H9 (cell line): Measurements from ENCODE around the gene FIGNL2. TPM values are rescaled to one million over a fixed set of nuclear protein-coding genes. Genes with fewer than 3 reads are reported as not detected.
A peak's percentile ranks its signal among the peaks of the same experiment; 100 is the strongest.

ENCODE experiments used
- DNase-seq: peaks from one replicate; pipeline ENCODE4 v3.0.0-alpha.2; 2017
- H2AFZ ChIP-seq: one replicate; pipeline ENCODE4 v1.6.1; 2013; ENCODE audit warnings: mild to moderate bottlenecking, low read length, control low read depth, moderate library complexity
- H2AK5ac ChIP-seq: 2 replicates; pipeline ENCODE4 v1.6.1; 2013; ENCODE audit warnings: low read length, control low read depth, mixed read lengths; ENCODE audit not compliant: insufficient read length
- H2BK120ac ChIP-seq: one replicate; pipeline ENCODE4 v1.6.1; 2013; ENCODE audit warnings: low read depth, mild to moderate bottlenecking, low read length, control low read depth, inconsistent platforms; ENCODE audit not compliant: poor library complexity, severe bottlenecking
- H2BK12ac ChIP-seq: 2 replicates; pipeline ENCODE4 v1.6.1; 2013; ENCODE audit warnings: low read length, control low read depth, mixed read lengths, low read depth; ENCODE audit not compliant: insufficient read length
- H2BK15ac ChIP-seq: 2 replicates; pipeline ENCODE4 v1.6.1; 2013; ENCODE audit warnings: low read depth, low read length, control low read depth
- H2BK20ac ChIP-seq: one replicate; pipeline ENCODE4 v1.6.1; 2013; ENCODE audit warnings: low read depth, mild to moderate bottlenecking, low read length, control low read depth, inconsistent platforms; ENCODE audit not compliant: poor library complexity, severe bottlenecking
- H2BK5ac ChIP-seq: 2 replicates; pipeline ENCODE4 v1.6.1; 2013; ENCODE audit warnings: low read length, control low read depth, mixed read lengths; ENCODE audit not compliant: insufficient read length
- H3K14ac ChIP-seq: 2 replicates; pipeline ENCODE4 v1.6.1; 2013; ENCODE audit warnings: low read length, control low read depth; ENCODE audit not compliant: insufficient read depth
- H3K18ac ChIP-seq: 2 replicates; pipeline ENCODE4 v1.6.1; 2013; ENCODE audit warnings: low read depth, mild to moderate bottlenecking, mixed read lengths, low read length, control low read depth; ENCODE audit not compliant: insufficient read length
- H3K23ac ChIP-seq: 2 replicates; pipeline ENCODE4 v1.6.1; 2013; ENCODE audit warnings: low read length, control low read depth, mixed read lengths, low read depth; ENCODE audit not compliant: insufficient read length
- H3K23me2 ChIP-seq: 2 replicates; pipeline ENCODE4 v1.6.1; 2013; ENCODE audit warnings: low read depth, mild to moderate bottlenecking, mixed read lengths, low read length, control low read depth; ENCODE audit not compliant: insufficient read length, poor library complexity, severe bottlenecking
- H3K27ac ChIP-seq: 2 replicates; pipeline ENCODE4 v1.5.1; 2013; ENCODE audit warnings: low read length, control low read depth, mixed read lengths, low read depth; ENCODE audit not compliant: insufficient read length
- H3K27me3 ChIP-seq: 2 replicates; pipeline ENCODE4 v1.6.1; 2013; ENCODE audit warnings: low read length, control low read depth, inconsistent platforms; ENCODE audit not compliant: insufficient read depth
- H3K4ac ChIP-seq: 2 replicates; pipeline ENCODE4 v1.6.1; 2013; ENCODE audit warnings: low read depth, mild to moderate bottlenecking, control low read depth, inconsistent platforms, low read length, moderate library complexity
- H3K4me1 ChIP-seq: 2 replicates; pipeline ENCODE4 v1.6.1; 2013; ENCODE audit warnings: low read length, control low read depth, inconsistent platforms; ENCODE audit not compliant: insufficient read depth
- H3K4me2 ChIP-seq: 2 replicates; pipeline ENCODE4 v1.6.1; 2013; ENCODE audit warnings: low read length, control low read depth, mixed read lengths; ENCODE audit not compliant: insufficient read length, insufficient read depth
- H3K56ac ChIP-seq: 2 replicates; pipeline ENCODE4 v1.6.1; 2013; ENCODE audit warnings: low read depth, mild to moderate bottlenecking, mixed read lengths, low read length, control low read depth; ENCODE audit not compliant: insufficient read length
- H3K79me1 ChIP-seq: 2 replicates; pipeline ENCODE4 v1.6.1; 2013; ENCODE audit warnings: low read depth, mild to moderate bottlenecking, moderate library complexity, low read length, control low read depth, inconsistent platforms; ENCODE audit not compliant: insufficient read depth, poor library complexity, severe bottlenecking
- H3K79me2 ChIP-seq: 2 replicates; pipeline ENCODE4 v1.6.1; 2013; ENCODE audit warnings: low read length, control low read depth, inconsistent platforms; ENCODE audit not compliant: insufficient read depth
- H3K9ac ChIP-seq: 2 replicates; pipeline ENCODE4 v1.6.1; 2013; ENCODE audit warnings: low read length, control low read depth, mixed read lengths; ENCODE audit not compliant: insufficient read length; ENCODE audit errors: extremely low read depth
- H3K9me3 ChIP-seq: one replicate; pipeline ENCODE4 v1.6.1; 2013; ENCODE audit warnings: low read depth, low read length, inconsistent platforms; ENCODE audit not compliant: control insufficient read depth
- H3T11ph ChIP-seq: one replicate; pipeline ENCODE4 v1.6.1; 2013; ENCODE audit warnings: mild to moderate bottlenecking, low read length, control low read depth, inconsistent platforms
- H4K20me1 ChIP-seq: one replicate; pipeline ENCODE4 v1.6.1; 2013; ENCODE audit not compliant: control insufficient read depth, insufficient read length, insufficient read depth
- H4K5ac ChIP-seq: 2 replicates; pipeline ENCODE4 v1.6.1; 2013; ENCODE audit warnings: low read depth, mild to moderate bottlenecking, mixed read lengths, low read length, control low read depth; ENCODE audit not compliant: insufficient read length
- H4K8ac ChIP-seq: replicated peaks from 2 replicates; pipeline ENCODE4 v1.6.1; 2013; ENCODE audit warnings: low read length, control low read depth, mixed read lengths, low read depth; ENCODE audit not compliant: insufficient read length
- H4K91ac ChIP-seq: 2 replicates; pipeline ENCODE4 v1.6.1; 2013; ENCODE audit warnings: low read depth, mild to moderate bottlenecking, moderate library complexity, mixed read lengths, low read length, control low read depth; ENCODE audit not compliant: insufficient read length
- H3K27ac Mint-ChIP-seq, 3 experiments: 2 replicates in 2 of 3; 3 replicates in 1 of 3; pipeline ENCODE4 v1.8.0; 2020 to 2021; ENCODE audit warnings: mixed read lengths in 3 of 3, mild to moderate bottlenecking in 1 of 3, moderate library complexity in 1 of 3
- H3K27me3 Mint-ChIP-seq: 2 replicates; pipeline ENCODE4 v1.8.0; 2021; ENCODE audit warnings: low read depth, mild to moderate bottlenecking, moderate library complexity, mixed read lengths
- H3K36me3 Mint-ChIP-seq, 3 experiments: 2 replicates in 2 of 3; 3 replicates in 1 of 3; pipeline ENCODE4 v1.8.0; 2020 to 2021; ENCODE audit warnings: low read depth in 3 of 3, mixed read lengths in 3 of 3; ENCODE audit not compliant: insufficient read depth in 1 of 3
- H3K4me1 Mint-ChIP-seq, 2 experiments: 2 replicates each; pipeline ENCODE4 v1.8.0; 2020; ENCODE audit warnings: mixed read lengths in 2 of 2
- H3K4me3 Mint-ChIP-seq, 2 experiments: 2 replicates in 1 of 2; 3 replicates in 1 of 2; pipeline ENCODE4 v1.8.0; 2020 to 2021; ENCODE audit warnings: mild to moderate bottlenecking in 2 of 2, mixed read lengths in 2 of 2, moderate library complexity in 1 of 2
- H3K9me3 Mint-ChIP-seq, 2 experiments: 2 replicates in 1 of 2; 3 replicates in 1 of 2; pipeline ENCODE4 v1.8.0; 2020; ENCODE audit warnings: mild to moderate bottlenecking in 2 of 2, mixed read lengths in 2 of 2, moderate library complexity in 1 of 2
- CTCF ChIP-seq: fragments of 200-600 bp; sonication (generic); conservative IDR thresholded peaks from 3 replicates; pipeline ENCODE4 v1.8.0; 2021; ENCODE audit warnings: antibody characterized with exemption, mild to moderate bottlenecking
- WGBS: extraction: QIAGEN DNeasy Blood & Tissue Kit; methylation state at CpG from one replicate; pipeline ENCODE4 v1.1.7; 2013; ENCODE audit warnings: missing lambda C conversion rate, low lambda C conversion rate, mixed read lengths; ENCODE audit not compliant: insufficient read length; ENCODE audit errors: extremely low coverage; 5-methylcytosine and 5-hydroxymethylcytosine counted together
- total RNA-seq: library from RNA; stranded (reverse); gene quantifications from 2 replicates; pipeline ENCODE4 v1.2.1, GENCODE V29; 2021

Gene FIGNL2
- total RNA-seq, 1 experiment from 2014 or later: 19.7 TPM

GRCh38 chr12:51865757-51866270 lies 17.3 kb upstream of the FIGNL2 start:
- no peak overlapping the region for H2AFZ ChIP-seq
- H3K9me3 ChIP-seq: no peaks in the 10 kb centered on the region
- no peaks in the 10 kb centered on the region; a peak in 1 of 7 replicates for H3K36me3 Mint-ChIP-seq
- H2AK5ac ChIP-seq: no peak overlapping the region
- no peak overlapping the region for H4K5ac ChIP-seq
- H3K56ac ChIP-seq: no peak overlapping the region
- H3K27me3 Mint-ChIP-seq: peaks cover 70% of the 10 kb centered on the region
- H3K9me3 Mint-ChIP-seq: peaks cover 0 to 2% of the 10 kb centered on the region in 2 experiments; a peak in 2 of 5 replicates
- H3K27ac ChIP-seq: no peak overlapping the region
- H4K20me1 ChIP-seq: no peaks in the 10 kb centered on the region
- no peak overlapping the region for H3T11ph ChIP-seq
- no peak overlapping the region for H3K23ac ChIP-seq
- H3K9ac ChIP-seq: no peak overlapping the region
- no peak overlapping the region for H4K91ac ChIP-seq
- no peak overlapping the region for H2BK12ac ChIP-seq
- no CpG with 5 or more reads among the region's 7 CpGs for WGBS
- H3K79me2 ChIP-seq: no peaks in the 10 kb centered on the region
- TF ChIP-seq CTCF: no peak
- peaks cover 13% of the 10 kb centered on the region; the same call in 1 of the 2 replicates for H3K27me3 ChIP-seq
- H4K8ac ChIP-seq: no peak overlapping the region
- peaks cover 26% of the 10 kb centered on the region for H3K23me2 ChIP-seq
- peaks cover 10% of the 10 kb centered on the region; the same call in 1 of the 2 replicates for H3K4me1 ChIP-seq
- no peak overlapping the region for H3K4me2 ChIP-seq
- no peak overlapping the region for H2BK5ac ChIP-seq
- H3K4me3 Mint-ChIP-seq: peak overlapping the region; percentile 14 to 59; a peak in 2 of 5 replicates
- no peak overlapping the region for H2BK15ac ChIP-seq
- H3K4me1 Mint-ChIP-seq: peaks cover 76 to 81% of the 10 kb centered on the region in 2 experiments
- no peak overlapping the region for H2BK120ac ChIP-seq
- no peak for DNase-seq
- peak overlapping the region; percentile 7 for H3K18ac ChIP-seq
- peak overlapping the region; percentile 62; the same call in 1 of the 2 replicates for H3K14ac ChIP-seq
- H3K4ac ChIP-seq: peak overlapping the region; percentile 23; the same call in 1 of the 2 replicates
- no peak overlapping the region for H2BK20ac ChIP-seq
- H3K27ac Mint-ChIP-seq: peak overlapping the region in 2 of 3 experiments; percentile 36 to 96; a peak in 2 of 7 replicates
- H3K79me1 ChIP-seq: no peaks in the 10 kb centered on the region
